HCT116 (cell line): ENCODE results near the gene GARIN3. TPM values are rescaled to one million over a fixed set of nuclear protein-coding genes. Genes with fewer than 3 reads are reported as not detected.

Experiments
- ATAC-seq: fragments of 200-7000 bp; cut with Tn5 transposase; 2 replicates; pipeline ENCODE4 v1.9.1; 2020; ENCODE audit warnings: mild to moderate bottlenecking, moderate library complexity
- BruUV-seq: library from RNA; stranded (reverse); fragments of 400-500 nt; replicated peaks from 2 replicates; lab custom pipeline; 2021; lab: Mats Ljungman, UMichigan
- CTCF ChIA-PET: fragments of 300-600 bp; sonication (Branson Sonifier 250); formaldehyde crosslinking; loops from one replicate; lab custom pipeline; 2021; ENCODE audit warnings: antibody characterized with exemption; lab: Charles Lee
- POLR2A ChIA-PET: fragments of 300-600, 350-600 bp; sonication (Branson Sonifier 250); formaldehyde crosslinking; loops from one replicate; lab custom pipeline; 2021; ENCODE audit warnings: antibody characterized with exemption; lab: Charles Lee
- RAD21 ChIA-PET, 2 experiments: fragments of 300-600 bp; sonication (Branson Sonifier 250); formaldehyde crosslinking; loops; one replicate each; lab custom pipeline; 2023; ENCODE audit warnings: low total read pairs in 2 of 2; ENCODE audit not compliant: uncharacterized antibody in 2 of 2, unreplicated experiment in 2 of 2, low non-redundant PET in 1 of 2; lab: Charles Lee
- DNase-seq: peaks from one replicate; pipeline ENCODE4 v3.0.0-alpha.2; 2010; ENCODE audit warnings: low read depth, low spot score
- H2AFZ ChIP-seq: fragments of 200-600 bp; shearing (Covaris generic), sonication (generic); 2 replicates; pipeline ENCODE4 v1.6.1; 2017; ENCODE audit warnings: low read depth, mixed run types, mixed read lengths, antibody characterized with exemption, low read length; ENCODE audit not compliant: poor library complexity, severe bottlenecking
- H3K27ac ChIP-seq: 2 replicates; pipeline ENCODE4 v1.5.1; 2012; ENCODE audit warnings: low read depth, low read length
- H3K27me3 ChIP-seq: fragments of 200-600 bp; sonication (generic); 2 replicates; pipeline ENCODE4 v1.6.1; 2016; ENCODE audit warnings: mixed run types, low read length, mixed read lengths; ENCODE audit not compliant: insufficient read depth
- H3K36me3 ChIP-seq, 2 experiments: fragments of 200-500 bp in 1 of 2; fragments of 200-600 bp in 1 of 2; sonication (Bioruptor generic) in 1 of 2; sonication (generic) in 1 of 2; 2 replicates each; pipeline versions ENCODE4 v1.5.1 to v1.6.1; 2014 to 2016; ENCODE audit warnings: low read length in 2 of 2, inconsistent platforms in 1 of 2, mixed read lengths in 1 of 2, mixed run types in 1 of 2; ENCODE audit not compliant: insufficient read depth in 2 of 2, control insufficient read depth in 1 of 2
- H3K4me1 ChIP-seq, 2 experiments: fragments of 200-600 bp in 1 of 2; sonication (generic) in 1 of 2; 2 replicates each; pipeline versions ENCODE4 v1.5.1 to v1.6.1; 2012 to 2017; ENCODE audit warnings: low read length in 2 of 2, inconsistent platforms in 1 of 2, mild to moderate bottlenecking in 1 of 2, mixed read lengths in 1 of 2, mixed run types in 1 of 2, moderate library complexity in 1 of 2; ENCODE audit not compliant: insufficient read depth in 2 of 2, control insufficient read depth in 1 of 2
- H3K4me2 ChIP-seq: fragments of 200-600 bp; sonication (generic); 2 replicates; pipeline ENCODE4 v1.6.1; 2017; ENCODE audit warnings: mixed run types, low read length, mixed read lengths
- H3K4me3 ChIP-seq, 2 experiments: fragments of 200-600 bp in 1 of 2; sonication (generic) in 1 of 2; replicated peaks in 1 of 2; 2 replicates each; pipeline ENCODE4 v1.5.1; 2011 to 2016; ENCODE audit warnings: low read length in 2 of 2, control low read depth in 1 of 2, low read depth in 1 of 2, mild to moderate bottlenecking in 1 of 2, mixed read lengths in 1 of 2, mixed run types in 1 of 2
- H3K79me2 ChIP-seq: fragments of 200-600 bp; sonication (generic); 2 replicates; pipeline ENCODE4 v1.6.1; 2017; ENCODE audit warnings: mild to moderate bottlenecking, mixed run types, low read length, moderate library complexity, mixed read lengths; ENCODE audit not compliant: insufficient read depth
- H3K9ac ChIP-seq: fragments of 200-600 bp; sonication (generic); 2 replicates; pipeline ENCODE4 v1.6.1; 2016; ENCODE audit warnings: low read length, mixed read lengths
- H3K9me2 ChIP-seq: fragments of 200-600 bp; sonication (generic), shearing (Covaris generic); 2 replicates; pipeline ENCODE4 v1.6.1; 2017; ENCODE audit warnings: mixed run types, mild to moderate bottlenecking, moderate library complexity; ENCODE audit not compliant: insufficient read depth
- H3K9me3 ChIP-seq, 2 experiments: fragments of 200-500 bp in 1 of 2; fragments of 200-600 bp in 1 of 2; sonication (Bioruptor generic) in 1 of 2; sonication (generic) in 1 of 2; 2 replicates each; pipeline ENCODE4 v1.6.1; 2014 to 2017; ENCODE audit warnings: low read length in 2 of 2, mixed read lengths in 2 of 2, inconsistent platforms in 1 of 2, low read depth in 1 of 2, mild to moderate bottlenecking in 1 of 2, mixed run types in 1 of 2, moderate library complexity in 1 of 2; ENCODE audit not compliant: control insufficient read depth in 1 of 2, insufficient read depth in 1 of 2
- H4K20me1 ChIP-seq: fragments of 200-600 bp; sonication (generic), shearing (Covaris generic); 2 replicates; pipeline ENCODE4 v1.6.1; 2017; ENCODE audit warnings: mixed run types, mild to moderate bottlenecking, moderate library complexity; ENCODE audit not compliant: insufficient read depth
- CBX3 ChIP-seq: IDR thresholded peaks from 2 replicates; pipeline ENCODE4 v1.6.1; 2012; ENCODE audit warnings: low read depth
- EGR1 ChIP-seq: IDR thresholded peaks from 2 replicates; pipeline ENCODE4 v1.6.1; 2012; ENCODE audit warnings: low read depth
- ELF1 ChIP-seq: IDR thresholded peaks from 2 replicates; pipeline ENCODE4 v1.6.1; 2012; ENCODE audit warnings: low read depth, borderline replicate concordance
- EZH2 ChIP-seq: fragments of 200-600 bp; sonication (generic); IDR thresholded peaks from 2 replicates; pipeline ENCODE4 v1.6.1; 2017; ENCODE audit warnings: antibody characterized with exemption, mixed run types
- FOSL1 ChIP-seq: IDR thresholded peaks from 2 replicates; pipeline ENCODE4 v1.6.1; 2012; ENCODE audit warnings: low read depth
- JUND ChIP-seq: IDR thresholded peaks from 2 replicates; pipeline ENCODE4 v1.6.1; 2012
- POLR2A ChIP-seq: IDR thresholded peaks from 2 replicates; pipeline ENCODE4 v1.7.0; 2011; ENCODE audit warnings: borderline replicate concordance; ENCODE audit not compliant: insufficient read depth, insufficient read length; ENCODE audit errors: extremely low read depth
- POLR2AphosphoS5 ChIP-seq: IDR thresholded peaks from 2 replicates; pipeline ENCODE4 v1.6.1; 2011; ENCODE audit warnings: mild to moderate bottlenecking, low read depth, low read length, moderate library complexity
- RAD21 ChIP-seq: IDR thresholded peaks from 2 replicates; pipeline ENCODE4 v1.6.1; 2012; ENCODE audit warnings: low read depth, mild to moderate bottlenecking
- SIN3A ChIP-seq: IDR thresholded peaks from 2 replicates; pipeline ENCODE4 v1.6.1; 2012; ENCODE audit warnings: low read depth
- TCF7L2 ChIP-seq: IDR thresholded peaks from 2 replicates; pipeline ENCODE4 v1.7.0; 2011; ENCODE audit warnings: borderline replicate concordance, inconsistent platforms; ENCODE audit not compliant: insufficient read depth, insufficient read length; ENCODE audit errors: extremely low read depth
- ZFX ChIP-seq: fragments of 450-650 bp; IDR thresholded peaks from 2 replicates; pipeline ENCODE4 v1.6.1; 2017
- ZNF274 ChIP-seq: fragments of 200-500 bp; sonication (Bioruptor generic); IDR thresholded peaks from 2 replicates; pipeline ENCODE4 v1.6.1; 2014; ENCODE audit warnings: mild to moderate bottlenecking, low read depth, low read length, inconsistent platforms
- intact Hi-C: fragments of 100-400 bp; cut with micrococcal nuclease; formaldehyde crosslinking; loops from 2 replicates; pipeline ENCODE4 v1.10.0; 2022
- total RNA-seq: library from RNA; stranded (reverse); gene quantifications from one replicate; pipeline ENCODE4 v1.2.1, GENCODE V29; 2021; ENCODE audit not compliant: unreplicated experiment
- TF ChIP-seq, protein P1 (sequence below): IDR thresholded peaks from 2 replicates; pipeline ENCODE4 v1.6.1; 2011; ENCODE audit warnings: mild to moderate bottlenecking, low read length, moderate library complexity; ENCODE audit not compliant: insufficient replicate concordance; ENCODE audit errors: extremely low read depth
- TF ChIP-seq, protein P2 (sequence below): IDR thresholded peaks from 2 replicates; pipeline ENCODE4 v1.6.1; 2012
- TF ChIP-seq, protein P3 (sequence below), 3 experiments: fragments of 200-600 bp in 1 of 3; sonication (generic) in 1 of 3; IDR thresholded peaks in 2 of 3; conservative IDR thresholded peaks in 1 of 3; 2 replicates each; pipeline ENCODE4 v1.5.1; 2012 to 2017; ENCODE audit warnings: low read depth in 2 of 3, low read length in 2 of 3, antibody characterized with exemption in 1 of 3, borderline replicate concordance in 1 of 3, control low read depth in 1 of 3, mild to moderate bottlenecking in 1 of 3, mixed read lengths in 1 of 3, mixed run types in 1 of 3, moderate library complexity in 1 of 3; ENCODE audit not compliant: insufficient read depth in 1 of 3
- TF ChIP-seq, protein P4 (sequence below): IDR thresholded peaks from 2 replicates; pipeline ENCODE4 v1.6.1; 2012
- TF ChIP-seq, protein P5 (sequence below): IDR thresholded peaks from 2 replicates; pipeline ENCODE4 v1.6.1; 2012; ENCODE audit warnings: low read depth

Gene GARIN3
- total RNA-seq, 1 experiment from 2014 or later, result not detected

DNA sequence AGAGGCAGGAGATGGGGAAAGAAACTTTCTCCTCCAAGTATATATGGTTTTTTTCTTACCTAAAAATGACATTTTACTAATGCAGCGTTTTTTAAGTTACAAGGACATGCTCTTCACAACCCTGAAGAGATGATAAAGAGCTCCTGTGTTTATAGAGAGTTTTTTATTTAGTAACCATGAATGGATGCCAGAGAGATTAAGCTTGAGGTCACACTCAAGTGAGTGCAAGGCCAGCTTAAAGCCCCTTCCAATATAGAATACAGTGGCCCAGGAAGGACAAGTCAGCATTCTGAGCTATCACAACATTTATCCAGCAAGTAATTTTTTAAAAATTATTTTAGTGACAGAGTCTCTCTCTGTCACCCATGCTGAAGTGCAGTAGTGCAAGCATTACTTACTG, 50.6 kb downstream of the GARIN3 start:
- no peak overlapping the region for H3K27ac ChIP-seq
- H3K4me3 ChIP-seq, result no peak overlapping the region
- no peak for DNase-seq
- ChIA-PET RAD21 (no interaction called here), CTCF (interaction anchor here (1.4 kb wide), 1 partner anchor 16 kb away, joined by 3 read pairs; no protein-coding TSS in a partner anchor), POLR2A (no interaction called here)
- no peaks in the 10 kb centered on the region for H4K20me1 ChIP-seq
- H3K4me1 ChIP-seq, result no peaks in the 10 kb centered on the region
- H3K36me3 ChIP-seq, result no peaks in the 10 kb centered on the region
- intact Hi-C loops, result no loop called here
- H3K9ac ChIP-seq, result no peak overlapping the region
- no peak for ATAC-seq
- H3K27me3 ChIP-seq, result no peaks in the 10 kb centered on the region
- no peak overlapping the region for H3K4me2 ChIP-seq
- no peaks in the 10 kb centered on the region for H3K9me3 ChIP-seq
- no peak for TF ChIP-seq ZFX
- no peak for TF ChIP-seq FOSL1
- TF ChIP-seq, protein P1, sequence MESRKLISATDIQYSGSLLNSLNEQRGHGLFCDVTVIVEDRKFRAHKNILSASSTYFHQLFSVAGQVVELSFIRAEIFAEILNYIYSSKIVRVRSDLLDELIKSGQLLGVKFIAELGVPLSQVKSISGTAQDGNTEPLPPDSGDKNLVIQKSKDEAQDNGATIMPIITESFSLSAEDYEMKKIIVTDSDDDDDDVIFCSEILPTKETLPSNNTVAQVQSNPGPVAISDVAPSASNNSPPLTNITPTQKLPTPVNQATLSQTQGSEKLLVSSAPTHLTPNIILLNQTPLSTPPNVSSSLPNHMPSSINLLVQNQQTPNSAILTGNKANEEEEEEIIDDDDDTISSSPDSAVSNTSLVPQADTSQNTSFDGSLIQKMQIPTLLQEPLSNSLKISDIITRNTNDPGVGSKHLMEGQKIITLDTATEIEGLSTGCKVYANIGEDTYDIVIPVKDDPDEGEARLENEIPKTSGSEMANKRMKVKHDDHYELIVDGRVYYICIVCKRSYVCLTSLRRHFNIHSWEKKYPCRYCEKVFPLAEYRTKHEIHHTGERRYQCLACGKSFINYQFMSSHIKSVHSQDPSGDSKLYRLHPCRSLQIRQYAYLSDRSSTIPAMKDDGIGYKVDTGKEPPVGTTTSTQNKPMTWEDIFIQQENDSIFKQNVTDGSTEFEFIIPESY, result no peak
- no peak for TF ChIP-seq ZNF274
- TF ChIP-seq, protein P2, sequence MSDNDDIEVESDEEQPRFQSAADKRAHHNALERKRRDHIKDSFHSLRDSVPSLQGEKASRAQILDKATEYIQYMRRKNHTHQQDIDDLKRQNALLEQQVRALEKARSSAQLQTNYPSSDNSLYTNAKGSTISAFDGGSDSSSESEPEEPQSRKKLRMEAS, result no peak
- TF ChIP-seq, protein P3, sequence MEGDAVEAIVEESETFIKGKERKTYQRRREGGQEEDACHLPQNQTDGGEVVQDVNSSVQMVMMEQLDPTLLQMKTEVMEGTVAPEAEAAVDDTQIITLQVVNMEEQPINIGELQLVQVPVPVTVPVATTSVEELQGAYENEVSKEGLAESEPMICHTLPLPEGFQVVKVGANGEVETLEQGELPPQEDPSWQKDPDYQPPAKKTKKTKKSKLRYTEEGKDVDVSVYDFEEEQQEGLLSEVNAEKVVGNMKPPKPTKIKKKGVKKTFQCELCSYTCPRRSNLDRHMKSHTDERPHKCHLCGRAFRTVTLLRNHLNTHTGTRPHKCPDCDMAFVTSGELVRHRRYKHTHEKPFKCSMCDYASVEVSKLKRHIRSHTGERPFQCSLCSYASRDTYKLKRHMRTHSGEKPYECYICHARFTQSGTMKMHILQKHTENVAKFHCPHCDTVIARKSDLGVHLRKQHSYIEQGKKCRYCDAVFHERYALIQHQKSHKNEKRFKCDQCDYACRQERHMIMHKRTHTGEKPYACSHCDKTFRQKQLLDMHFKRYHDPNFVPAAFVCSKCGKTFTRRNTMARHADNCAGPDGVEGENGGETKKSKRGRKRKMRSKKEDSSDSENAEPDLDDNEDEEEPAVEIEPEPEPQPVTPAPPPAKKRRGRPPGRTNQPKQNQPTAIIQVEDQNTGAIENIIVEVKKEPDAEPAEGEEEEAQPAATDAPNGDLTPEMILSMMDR (IDR thresholded peaks at IDR 0.05 in 2 of 3, conservative IDR thresholded peaks at IDR 0.05 in 1 of 3; ENCODE audit: borderline replicate concordance in 1 of 3, insufficient read depth in 1 of 3, low read depth in 2 of 3, low read length in 2 of 3), result no peak
- TF ChIP-seq EGR1, result no peak
- no peak for TF ChIP-seq TCF7L2
- no peak for TF ChIP-seq SIN3A
- no peak for TF ChIP-seq EZH2
- no peak for TF ChIP-seq POLR2A
- TF ChIP-seq, protein P4, sequence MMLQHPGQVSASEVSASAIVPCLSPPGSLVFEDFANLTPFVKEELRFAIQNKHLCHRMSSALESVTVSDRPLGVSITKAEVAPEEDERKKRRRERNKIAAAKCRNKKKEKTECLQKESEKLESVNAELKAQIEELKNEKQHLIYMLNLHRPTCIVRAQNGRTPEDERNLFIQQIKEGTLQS, result no peak
- TF ChIP-seq RAD21, result no peak
- TF ChIP-seq JUND, result no peak
- no peak for TF ChIP-seq CBX3
- TF ChIP-seq POLR2AphosphoS5, result no peak
- TF ChIP-seq, protein P5, sequence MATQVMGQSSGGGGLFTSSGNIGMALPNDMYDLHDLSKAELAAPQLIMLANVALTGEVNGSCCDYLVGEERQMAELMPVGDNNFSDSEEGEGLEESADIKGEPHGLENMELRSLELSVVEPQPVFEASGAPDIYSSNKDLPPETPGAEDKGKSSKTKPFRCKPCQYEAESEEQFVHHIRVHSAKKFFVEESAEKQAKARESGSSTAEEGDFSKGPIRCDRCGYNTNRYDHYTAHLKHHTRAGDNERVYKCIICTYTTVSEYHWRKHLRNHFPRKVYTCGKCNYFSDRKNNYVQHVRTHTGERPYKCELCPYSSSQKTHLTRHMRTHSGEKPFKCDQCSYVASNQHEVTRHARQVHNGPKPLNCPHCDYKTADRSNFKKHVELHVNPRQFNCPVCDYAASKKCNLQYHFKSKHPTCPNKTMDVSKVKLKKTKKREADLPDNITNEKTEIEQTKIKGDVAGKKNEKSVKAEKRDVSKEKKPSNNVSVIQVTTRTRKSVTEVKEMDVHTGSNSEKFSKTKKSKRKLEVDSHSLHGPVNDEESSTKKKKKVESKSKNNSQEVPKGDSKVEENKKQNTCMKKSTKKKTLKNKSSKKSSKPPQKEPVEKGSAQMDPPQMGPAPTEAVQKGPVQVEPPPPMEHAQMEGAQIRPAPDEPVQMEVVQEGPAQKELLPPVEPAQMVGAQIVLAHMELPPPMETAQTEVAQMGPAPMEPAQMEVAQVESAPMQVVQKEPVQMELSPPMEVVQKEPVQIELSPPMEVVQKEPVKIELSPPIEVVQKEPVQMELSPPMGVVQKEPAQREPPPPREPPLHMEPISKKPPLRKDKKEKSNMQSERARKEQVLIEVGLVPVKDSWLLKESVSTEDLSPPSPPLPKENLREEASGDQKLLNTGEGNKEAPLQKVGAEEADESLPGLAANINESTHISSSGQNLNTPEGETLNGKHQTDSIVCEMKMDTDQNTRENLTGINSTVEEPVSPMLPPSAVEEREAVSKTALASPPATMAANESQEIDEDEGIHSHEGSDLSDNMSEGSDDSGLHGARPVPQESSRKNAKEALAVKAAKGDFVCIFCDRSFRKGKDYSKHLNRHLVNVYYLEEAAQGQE, result no peak
- TF ChIP-seq ELF1, result no peak
- H2AFZ ChIP-seq, result no peak overlapping the region
- BruUV-seq, result no TSS peak
- H3K79me2 ChIP-seq, result no peaks in the 10 kb centered on the region
- no peaks in the 10 kb centered on the region for H3K9me2 ChIP-seq
